ENCODE measurements around the gene SLC12A9.

DNA sequence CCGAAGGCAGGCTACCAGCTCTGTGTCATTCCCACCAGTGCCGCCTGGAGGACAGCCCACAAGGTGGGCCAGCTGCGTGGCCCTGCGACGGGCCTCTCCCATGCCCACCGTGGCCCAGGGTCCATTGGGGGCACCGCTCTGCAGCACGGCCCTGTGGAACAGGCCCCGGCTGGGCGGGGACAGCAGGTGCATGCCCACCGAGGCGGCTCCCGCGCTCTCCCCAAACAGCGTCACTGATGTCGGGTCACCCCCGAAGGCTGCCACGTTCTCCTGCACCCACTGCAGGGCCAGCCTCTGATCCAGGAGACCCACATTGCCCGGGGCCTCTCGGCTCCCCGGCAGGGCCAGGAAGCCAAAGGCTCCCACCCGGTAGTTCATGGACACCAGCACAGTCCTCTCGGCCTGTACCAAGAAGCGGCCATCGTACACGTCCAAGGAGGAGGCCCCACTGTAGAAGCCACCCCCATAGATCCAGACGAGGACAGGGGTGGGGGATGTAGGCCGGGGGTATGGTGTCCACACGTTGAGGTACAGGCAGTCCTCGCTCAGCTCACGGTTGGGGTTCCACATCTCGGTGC is 40.9 kb downstream of the SLC12A9 start:
- TF ChIP-seq POLR2AphosphoS5 (IDR thresholded peaks at IDR 0.05; ENCODE audit: low read depth) (no peak), CTCF (IDR thresholded peaks at IDR 0.05; ENCODE audit: insufficient read depth, low read length) (no peak)
- TF ChIP-seq, protein P1, sequence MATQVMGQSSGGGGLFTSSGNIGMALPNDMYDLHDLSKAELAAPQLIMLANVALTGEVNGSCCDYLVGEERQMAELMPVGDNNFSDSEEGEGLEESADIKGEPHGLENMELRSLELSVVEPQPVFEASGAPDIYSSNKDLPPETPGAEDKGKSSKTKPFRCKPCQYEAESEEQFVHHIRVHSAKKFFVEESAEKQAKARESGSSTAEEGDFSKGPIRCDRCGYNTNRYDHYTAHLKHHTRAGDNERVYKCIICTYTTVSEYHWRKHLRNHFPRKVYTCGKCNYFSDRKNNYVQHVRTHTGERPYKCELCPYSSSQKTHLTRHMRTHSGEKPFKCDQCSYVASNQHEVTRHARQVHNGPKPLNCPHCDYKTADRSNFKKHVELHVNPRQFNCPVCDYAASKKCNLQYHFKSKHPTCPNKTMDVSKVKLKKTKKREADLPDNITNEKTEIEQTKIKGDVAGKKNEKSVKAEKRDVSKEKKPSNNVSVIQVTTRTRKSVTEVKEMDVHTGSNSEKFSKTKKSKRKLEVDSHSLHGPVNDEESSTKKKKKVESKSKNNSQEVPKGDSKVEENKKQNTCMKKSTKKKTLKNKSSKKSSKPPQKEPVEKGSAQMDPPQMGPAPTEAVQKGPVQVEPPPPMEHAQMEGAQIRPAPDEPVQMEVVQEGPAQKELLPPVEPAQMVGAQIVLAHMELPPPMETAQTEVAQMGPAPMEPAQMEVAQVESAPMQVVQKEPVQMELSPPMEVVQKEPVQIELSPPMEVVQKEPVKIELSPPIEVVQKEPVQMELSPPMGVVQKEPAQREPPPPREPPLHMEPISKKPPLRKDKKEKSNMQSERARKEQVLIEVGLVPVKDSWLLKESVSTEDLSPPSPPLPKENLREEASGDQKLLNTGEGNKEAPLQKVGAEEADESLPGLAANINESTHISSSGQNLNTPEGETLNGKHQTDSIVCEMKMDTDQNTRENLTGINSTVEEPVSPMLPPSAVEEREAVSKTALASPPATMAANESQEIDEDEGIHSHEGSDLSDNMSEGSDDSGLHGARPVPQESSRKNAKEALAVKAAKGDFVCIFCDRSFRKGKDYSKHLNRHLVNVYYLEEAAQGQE (IDR thresholded peaks at IDR 0.05; ENCODE audit: insufficient replicate concordance, low read depth), result no peak

Data from HL-60 (cell line).